ENCODE measurements around the gene IRF2BP2.

The IRF2BP2 gene

GRCh38 chr1:234613128-234613875, 3.3 kb upstream of the IRF2BP2 start:
- DNase-seq (ENCODE audit: low read depth): peak; percentile 96

GRCh38 chr1:234612352-234613127, 2.6 kb upstream of the IRF2BP2 start:
- DNase-seq (ENCODE audit: low read depth): peak; percentile 100

GRCh38 chr1:234611847-234612351, 1.9 kb upstream of the IRF2BP2 start:
- DNase-seq (ENCODE audit: low read depth): no peak

- DNase-seq (ENCODE audit: low read depth): peak; percentile 88
Observed at GRCh38 chr1:234611225-234611846, 1.4 kb upstream of the IRF2BP2 start.

- DNase-seq (ENCODE audit: low read depth): peak; percentile 94
Observed at GRCh38 chr1:234610666-234611224, 767 bp upstream of the IRF2BP2 start.

- peak; percentile 35 for DNase-seq (ENCODE audit: low read depth)
Observed at GRCh38 chr1:234609691-234610042, 311 bp downstream of the IRF2BP2 start.

GRCh38 chr1:234608911-234609690, 877 bp downstream of the IRF2BP2 start:
- DNase-seq (ENCODE audit: low read depth): peak; percentile 45

- peak; percentile 95 for DNase-seq (ENCODE audit: low read depth)
Observed at GRCh38 chr1:234608025-234608910, 1.7 kb downstream of the IRF2BP2 start.

- DNase-seq (ENCODE audit: low read depth): peak; percentile 29
Observed at GRCh38 chr1:234607109-234608024, 2.6 kb downstream of the IRF2BP2 start.

- no peak for DNase-seq (ENCODE audit: low read depth)
Observed at GRCh38 chr1:234606784-234607108, 3.2 kb downstream of the IRF2BP2 start.

- peak; percentile 75 for DNase-seq (ENCODE audit: low read depth)
Observed at GRCh38 chr1:234605983-234606783, 3.8 kb downstream of the IRF2BP2 start.

GRCh38 chr1:234605399-234605982, 4.5 kb downstream of the IRF2BP2 start:
- no peak for DNase-seq (ENCODE audit: low read depth)

GRCh38 chr1:234604495-234605398, 5.2 kb downstream of the IRF2BP2 start:
- peak; percentile 78 for DNase-seq (ENCODE audit: low read depth)

GRCh38 chr1:234603221-234604204, 6.5 kb downstream of the IRF2BP2 start:
- peak; percentile 69 for DNase-seq (ENCODE audit: low read depth)

GRCh38 chr1:234602334-234603220, 7.4 kb downstream of the IRF2BP2 start:
- peak; percentile 95 for DNase-seq (ENCODE audit: low read depth)
